Right renal cortex interstitium (tissue), 3 donors: ENCODE data around the gene RBM33. TPM values are rescaled to one million over a fixed set of nuclear protein-coding genes. Genes with fewer than 3 reads are reported as not detected.

Experiments used
- DNase-seq, 3 donors: peaks; one replicate each; pipeline ENCODE4 v3.0.0-alpha.2; 2013; ENCODE audit warnings: low read depth in 3 of 3, low spot score in 2 of 3
- polyA plus RNA-seq, 3 donors: library from polyadenylated mRNA; unstranded; fragments of 120-200 nt; gene quantifications; one replicate each; pipeline ENCODE4 v1.2.1, GENCODE V29; 2013; ENCODE audit not compliant: insufficient read length in 3 of 3

The RBM33 gene
- polyA plus RNA-seq, 3 donors: 26.2 to 33.6 (median 26.5) TPM

GRCh38 chr7:155739538-155740143, 95.2 kb downstream of the RBM33 start:
- no peak for DNase-seq

GRCh38 chr7:155741082-155741481, 96.6 kb downstream of the RBM33 start:
- no peak for DNase-seq

- DNase-seq: no peak
These were observed 97.3 kb downstream of the RBM33 start for GRCh38 chr7:155741805-155742204.

DNA sequence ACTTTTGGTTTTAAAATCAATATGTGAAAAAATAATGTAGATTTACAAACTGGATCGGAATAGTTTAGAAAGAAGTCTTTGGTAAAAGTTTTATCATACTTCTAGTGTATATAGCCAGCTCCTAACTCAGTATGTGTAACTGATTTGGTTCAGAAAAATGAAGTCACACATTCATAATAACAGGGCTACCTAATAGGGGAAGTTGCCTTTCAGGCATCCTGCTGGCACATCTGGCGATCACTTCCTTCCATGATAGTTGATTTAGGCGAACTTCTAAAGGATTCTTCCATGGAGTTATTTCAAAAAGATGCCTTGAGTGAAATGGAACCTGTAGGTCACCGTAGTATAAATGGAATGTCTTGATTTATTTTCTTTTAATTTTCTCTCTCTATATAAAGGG, 98.7 kb downstream of the RBM33 start:
- no peak for DNase-seq

DNA sequence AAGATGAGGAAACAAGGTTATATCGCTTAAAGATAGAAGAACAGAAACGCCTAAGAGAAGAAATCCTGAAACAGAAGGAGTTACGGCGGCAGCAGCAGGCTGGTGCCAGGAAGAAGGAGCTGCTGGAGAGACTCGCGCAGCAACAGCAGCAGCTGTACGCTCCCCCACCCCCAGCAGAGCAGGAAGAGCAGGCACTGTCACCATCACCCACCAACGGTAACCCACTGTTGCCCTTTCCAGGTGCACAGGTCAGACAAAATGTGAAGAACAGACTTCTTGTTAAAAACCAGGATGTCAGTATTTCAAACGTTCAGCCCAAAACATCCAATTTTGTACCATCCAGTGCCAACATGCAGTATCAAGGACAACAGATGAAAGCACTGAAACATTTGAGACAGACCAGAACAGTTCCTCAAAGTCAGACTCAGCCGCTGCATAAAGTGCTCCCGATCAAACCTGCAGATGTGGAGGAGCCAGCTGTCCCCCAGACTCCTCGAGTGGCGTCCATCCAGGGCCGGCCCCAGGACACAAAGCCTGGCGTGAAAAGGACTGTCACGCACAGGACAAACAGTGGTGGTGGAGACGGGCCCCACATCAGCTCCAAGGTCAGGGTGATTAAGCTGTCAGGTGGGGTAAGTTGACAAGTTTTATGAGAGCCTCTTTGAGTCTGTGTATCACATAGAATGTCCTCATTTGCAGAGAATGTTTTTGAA, 100.7 kb downstream of the RBM33 start:
- DNase-seq: no peak

- no peak for DNase-seq
These were observed 101.3 kb downstream of the RBM33 start for GRCh38 chr7:155745737-155746136.

- DNase-seq: no peak
These were observed 101.7 kb downstream of the RBM33 start for GRCh38 chr7:155746188-155746587.

DNA sequence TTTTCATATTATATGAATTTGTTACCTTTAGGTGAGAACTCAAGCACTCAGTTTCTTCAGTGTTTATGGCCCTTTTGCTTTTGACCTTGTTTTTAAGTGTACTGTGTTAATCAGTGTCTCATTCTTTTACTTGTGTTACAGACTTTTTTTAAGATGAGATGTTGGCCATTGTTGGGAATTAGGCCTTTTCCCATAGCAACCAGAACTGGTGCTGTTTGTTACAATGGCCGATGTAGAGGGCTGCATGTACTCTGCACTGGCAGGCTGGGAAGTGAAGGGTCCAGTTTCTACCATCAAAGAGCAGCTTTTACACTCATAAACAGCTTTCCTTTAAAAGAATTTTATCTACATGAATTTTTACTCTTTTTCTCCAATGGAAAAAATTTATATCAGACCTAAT, 102.7 kb downstream of the RBM33 start:
- no peak for DNase-seq

- DNase-seq: no peak
These were observed 105.1 kb downstream of the RBM33 start for GRCh38 chr7:155749578-155749977.

DNA sequence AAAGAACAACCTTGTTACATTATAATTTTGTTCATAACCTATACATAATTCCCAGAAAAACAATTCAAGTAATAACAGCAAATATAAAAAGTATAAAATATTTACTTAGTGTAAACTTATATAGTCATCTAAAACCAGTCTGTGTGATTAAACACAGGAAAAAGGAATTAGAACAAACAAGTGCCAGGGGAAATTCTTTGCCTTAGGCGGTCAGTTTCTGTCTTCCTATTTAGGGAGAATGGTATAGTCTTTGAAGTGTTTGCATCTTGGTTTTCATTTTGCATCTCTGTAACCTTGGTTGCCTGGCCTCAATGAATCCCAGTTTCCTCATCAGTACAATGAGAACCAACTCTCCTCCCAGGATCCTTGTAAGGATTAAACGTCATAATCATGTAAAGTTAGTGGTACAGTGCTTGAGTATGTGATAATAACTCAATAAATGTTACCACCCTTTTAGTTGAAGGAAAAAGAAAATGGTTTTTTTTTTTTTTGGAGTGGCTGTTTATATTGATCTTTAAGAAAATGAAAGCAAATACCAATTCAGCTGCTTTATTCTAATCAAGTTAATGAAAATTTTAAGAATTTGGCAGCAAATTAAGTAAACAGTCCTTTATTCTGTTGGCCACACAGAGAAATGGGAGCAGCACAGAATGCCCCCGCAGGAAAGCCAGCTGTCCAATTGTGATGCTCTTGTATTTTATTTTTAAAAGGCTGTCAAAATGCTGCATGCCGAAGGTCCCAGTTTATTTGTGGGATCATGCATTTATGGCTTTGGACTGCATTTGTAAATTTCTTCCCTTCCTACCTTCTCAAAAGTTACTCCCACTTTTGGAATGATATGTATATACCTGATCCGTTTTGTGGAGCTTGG, 106.0 kb downstream of the RBM33 start:
- DNase-seq: no peak

DNA sequence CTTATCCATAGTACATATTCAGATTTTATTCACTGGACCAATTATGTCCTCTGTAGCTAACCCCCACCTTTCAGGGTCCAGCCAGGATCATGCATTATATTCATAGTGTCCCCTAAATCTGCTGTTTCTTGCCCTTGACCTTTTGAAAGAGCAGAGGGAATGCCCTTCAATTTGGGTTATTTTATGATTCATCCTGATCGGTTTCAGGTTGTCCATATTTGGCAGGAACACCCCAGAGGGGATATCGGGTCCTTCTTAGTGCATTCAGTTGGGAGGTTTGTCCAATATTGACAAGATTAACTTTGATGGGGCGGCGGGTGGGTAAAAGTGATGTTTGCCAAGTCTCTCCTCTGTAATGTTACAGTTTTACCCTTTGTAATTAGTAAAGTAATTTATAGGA, 106.9 kb downstream of the RBM33 start:
- DNase-seq: no peak

DNA sequence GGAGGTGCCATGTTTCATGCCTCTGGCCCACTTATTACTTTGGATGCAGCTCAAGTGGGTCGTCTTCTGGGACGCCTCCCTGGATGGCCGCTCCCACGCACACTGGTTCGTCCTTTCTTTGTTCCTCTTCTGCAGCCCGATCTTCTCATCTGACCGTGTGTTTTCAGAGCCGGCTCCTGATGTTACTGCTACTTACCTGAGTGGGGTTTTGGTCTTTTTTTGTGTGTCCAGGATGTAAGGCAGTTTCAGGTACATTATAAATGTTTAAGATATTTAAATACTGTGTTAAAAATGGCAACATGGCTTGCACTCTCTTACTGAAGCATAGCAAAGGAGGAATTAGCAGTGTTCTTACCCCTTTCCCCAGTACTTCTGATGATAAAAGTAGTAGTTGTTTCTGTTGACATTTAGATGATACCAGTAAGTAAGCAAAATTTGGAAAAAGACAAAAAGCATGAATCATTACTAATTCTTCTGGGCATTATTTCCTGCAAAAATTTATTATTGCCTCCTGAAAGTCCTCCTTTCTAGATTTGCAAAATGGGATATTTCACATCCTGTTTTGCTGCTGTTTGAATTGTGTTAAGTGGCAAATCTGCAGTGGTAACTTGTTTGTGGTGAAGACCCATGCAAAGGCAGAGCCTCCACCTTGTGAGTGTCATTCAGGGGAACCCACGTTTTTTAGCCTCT, 108.4 kb downstream of the RBM33 start:
- DNase-seq: no peak

GRCh38 chr7:155753446-155753965, 109.0 kb downstream of the RBM33 start:
- no peak for DNase-seq

GRCh38 chr7:155754165-155754564, 109.7 kb downstream of the RBM33 start:
- no peak for DNase-seq

DNA sequence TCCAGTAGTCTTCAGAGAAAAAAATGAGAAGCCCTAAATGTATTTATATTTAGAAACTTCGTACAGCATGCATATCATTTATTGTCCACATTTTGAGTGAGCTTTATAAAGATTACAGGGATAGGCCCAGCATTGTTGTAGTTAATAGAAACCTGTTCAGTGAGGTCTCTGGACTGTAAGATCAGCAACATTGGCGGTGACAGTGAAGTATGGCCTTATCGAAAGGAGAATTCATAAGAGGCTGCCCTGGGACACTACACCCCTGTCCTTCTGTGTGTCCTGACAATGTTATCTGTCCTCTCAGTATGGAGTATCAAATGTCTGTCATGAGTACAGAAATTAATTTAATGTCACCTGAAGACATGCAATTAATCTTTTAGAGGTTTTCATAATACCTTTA, 110.6 kb downstream of the RBM33 start:
- no peak for DNase-seq

DNA sequence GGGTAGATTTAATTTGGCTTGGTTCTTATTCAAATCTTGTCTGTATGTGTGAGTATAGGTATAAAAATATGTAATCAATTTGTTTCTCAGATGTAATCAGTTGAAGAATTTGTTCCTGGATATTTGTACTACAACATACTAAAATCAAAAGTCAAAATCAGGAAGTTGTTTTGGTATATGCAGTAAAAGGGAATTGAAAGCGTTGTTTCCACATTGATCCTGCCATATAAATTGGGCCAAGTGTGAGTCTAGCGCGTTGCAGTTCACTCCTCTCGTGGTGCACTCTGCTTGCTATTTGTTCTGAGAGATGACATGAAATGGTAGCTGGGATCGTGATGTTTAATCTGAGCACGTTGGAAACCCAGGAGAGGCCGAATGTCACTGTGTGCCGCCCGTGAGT, 111.9 kb downstream of the RBM33 start:
- no peak for DNase-seq

DNA sequence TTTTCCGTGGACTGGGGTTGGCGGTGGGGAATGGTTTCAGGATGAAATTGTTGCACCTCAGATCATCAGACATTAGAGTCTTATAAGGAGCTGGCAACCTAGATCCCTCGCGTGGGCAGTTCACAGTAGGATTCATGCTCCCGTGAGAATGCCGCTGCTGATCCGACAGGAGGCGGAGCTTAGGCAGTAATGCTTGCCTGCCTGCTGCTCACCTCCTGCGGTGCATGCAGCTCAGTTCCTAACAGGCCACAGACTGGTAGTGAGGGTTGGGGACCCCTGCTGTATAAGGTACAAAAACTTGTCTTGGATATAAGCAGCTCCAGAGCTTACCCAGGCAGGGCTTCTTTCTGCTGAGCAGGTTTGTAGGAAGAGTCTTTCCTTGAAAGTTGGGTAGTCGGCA, 113.9 kb downstream of the RBM33 start:
- no peak for DNase-seq

GRCh38 chr7:155759740-155760430, 115.4 kb downstream of the RBM33 start:
- no peak for DNase-seq

- no peak for DNase-seq
These were observed 116.7 kb downstream of the RBM33 start for GRCh38 chr7:155761162-155761561.

DNA sequence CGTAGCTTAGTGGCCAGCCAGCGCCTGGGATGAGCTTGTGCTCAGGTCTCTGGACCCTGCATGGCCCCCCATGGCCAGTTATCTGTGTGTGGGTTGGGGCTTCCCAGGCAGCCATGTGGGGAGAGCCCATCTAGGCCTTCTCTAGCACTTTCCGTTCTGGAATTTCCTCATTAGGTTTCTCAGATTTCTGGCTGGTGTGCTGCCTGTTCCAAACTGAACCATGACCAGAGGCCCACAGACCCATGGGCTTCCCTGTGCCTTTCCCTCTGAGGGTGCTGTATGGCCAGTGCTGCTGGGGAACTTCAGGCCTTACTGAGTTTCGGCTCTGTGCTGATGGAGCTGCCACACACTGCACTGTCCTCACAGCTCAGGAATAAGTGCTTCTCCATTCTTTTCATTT, 117.6 kb downstream of the RBM33 start:
- DNase-seq: no peak
